ENCODE results near the gene NBEA.

GRCh38 chr13:35256459-35257148 lies 314.5 kb downstream of the NBEA start:
- TF ChIP-seq EP300 (IDR thresholded peaks at IDR 0.05; ENCODE audit: borderline replicate concordance) (no peak), MAX (IDR thresholded peaks at IDR 0.05) (no peak), ZBTB7A (IDR thresholded peaks at IDR 0.05; ENCODE audit: low read depth) (no peak), FOXM1 (IDR thresholded peaks at IDR 0.05; ENCODE audit: borderline replicate concordance, low read depth) (no peak)

Measured in Ishikawa (cell line).